ENCODE results near the gene ADAM17.
"Not testable (repeated sequence)": the region's sequence is repeated elsewhere in the genome, so short reads cannot be mapped to it uniquely, and the experiment has no call there.

Gene ADAM17

DNA sequence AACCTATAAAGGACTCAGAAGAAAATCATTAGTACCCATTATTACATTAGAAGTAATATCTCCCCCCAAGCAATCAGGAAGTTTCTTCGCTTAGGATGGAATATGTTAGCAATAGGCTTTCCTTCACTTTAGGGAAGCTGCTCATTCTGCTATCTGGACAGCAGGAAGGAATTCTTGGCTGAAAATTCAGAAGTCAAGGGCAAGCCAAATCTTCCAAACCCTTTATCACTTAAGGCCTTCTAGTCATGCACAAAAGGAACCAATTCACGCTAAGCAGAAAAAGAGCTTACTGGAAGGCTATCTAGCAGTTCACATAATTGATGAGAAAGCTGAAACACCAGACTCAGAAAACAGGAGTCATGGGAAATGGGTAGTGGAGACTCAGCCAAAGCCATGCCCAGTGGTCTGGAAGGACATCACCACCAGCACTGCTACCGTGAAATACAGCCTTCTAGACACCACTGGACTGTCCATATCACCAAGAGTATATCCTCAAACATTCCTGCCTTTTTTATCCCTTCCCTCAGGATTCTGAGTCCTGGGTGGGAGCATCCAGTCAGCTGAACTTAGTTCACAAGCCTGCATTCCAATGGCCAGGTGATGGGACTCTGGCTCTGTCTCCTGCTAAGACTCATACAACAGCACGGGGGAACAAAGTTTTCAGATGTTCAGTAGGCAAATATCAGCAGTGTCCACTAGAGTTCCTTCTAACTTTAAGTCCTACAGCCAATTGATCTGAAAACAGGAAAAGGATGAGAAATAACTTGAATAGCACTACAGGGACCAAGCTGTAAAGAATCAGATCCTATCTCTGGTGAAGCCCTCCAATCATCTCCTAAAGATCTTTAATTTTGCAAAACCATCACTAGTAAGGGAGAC, 14.8 kb upstream of the ADAM17 start:
- in situ Hi-C loops (cut with MboI; ENCODE audit: low sequenced_read_pairs) = no loop called here

DNA sequence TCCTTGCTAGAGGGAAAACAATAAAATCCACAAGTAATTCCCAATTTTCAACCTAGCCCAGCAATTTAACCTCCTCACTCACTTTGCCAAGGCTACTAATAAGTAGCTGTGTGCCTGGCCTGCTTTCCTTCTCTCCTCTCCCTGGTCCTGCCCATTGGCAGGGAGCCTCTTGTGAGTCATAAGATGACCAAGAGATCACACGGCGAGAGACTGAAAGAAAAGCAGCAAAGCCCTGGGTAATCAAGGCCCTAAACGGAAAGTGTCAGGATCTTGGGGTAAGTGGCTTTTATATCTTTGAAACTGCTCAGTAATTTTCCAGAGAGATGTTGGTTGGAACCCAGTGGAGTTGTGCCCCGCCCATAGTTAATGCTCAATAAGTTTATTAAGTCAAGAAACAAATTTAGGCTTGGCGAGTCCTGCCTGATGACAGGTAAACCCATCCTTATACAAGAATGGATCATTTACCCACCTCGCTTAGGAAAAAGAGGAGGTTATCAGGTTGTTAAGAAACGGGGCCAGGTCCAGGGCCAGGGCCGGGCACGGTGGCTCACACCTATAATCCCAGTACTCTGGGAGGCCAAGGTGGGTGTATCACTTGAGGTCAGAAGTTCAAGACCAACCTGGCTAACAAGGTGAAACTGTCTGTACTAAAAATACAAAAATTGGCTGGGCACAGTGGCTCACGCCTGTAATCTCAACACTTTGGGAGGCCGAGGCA, 10.0 kb upstream of the ADAM17 start:
- in situ Hi-C loops (cut with MboI; ENCODE audit: low sequenced_read_pairs) = no loop called here

GRCh38 chr2:9560628-9561027, 5.0 kb upstream of the ADAM17 start:
- in situ Hi-C loops (cut with MboI; ENCODE audit: low sequenced_read_pairs) = no loop called here

DNA sequence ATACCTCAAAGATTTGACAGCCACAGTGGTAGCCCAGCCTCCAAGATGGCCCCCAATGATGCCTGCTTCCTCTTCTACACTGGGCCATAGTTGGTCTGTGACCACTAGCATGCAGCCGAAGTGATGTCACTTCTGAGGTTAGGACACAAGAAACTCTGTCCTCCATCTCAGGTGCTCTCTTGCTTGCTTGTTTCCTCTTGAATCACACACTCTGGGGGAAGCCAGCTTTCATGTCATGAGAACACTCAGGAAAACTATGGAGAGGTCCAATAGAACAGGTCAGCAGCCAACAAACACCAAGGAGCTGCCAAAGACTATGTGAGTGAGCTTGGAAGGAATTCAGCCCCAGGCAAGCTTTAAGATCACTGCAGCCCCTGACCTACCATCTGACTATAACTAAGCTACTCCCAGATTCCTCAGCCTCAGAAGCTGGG, 3.3 kb upstream of the ADAM17 start:
- in situ Hi-C loops (cut with MboI; ENCODE audit: low sequenced_read_pairs) = no loop called here

- in situ Hi-C loops (cut with MboI; ENCODE audit: low sequenced_read_pairs) = no loop called here
Observed at GRCh38 chr2:9556121-9556743, 602 bp upstream of the ADAM17 start.

DNA sequence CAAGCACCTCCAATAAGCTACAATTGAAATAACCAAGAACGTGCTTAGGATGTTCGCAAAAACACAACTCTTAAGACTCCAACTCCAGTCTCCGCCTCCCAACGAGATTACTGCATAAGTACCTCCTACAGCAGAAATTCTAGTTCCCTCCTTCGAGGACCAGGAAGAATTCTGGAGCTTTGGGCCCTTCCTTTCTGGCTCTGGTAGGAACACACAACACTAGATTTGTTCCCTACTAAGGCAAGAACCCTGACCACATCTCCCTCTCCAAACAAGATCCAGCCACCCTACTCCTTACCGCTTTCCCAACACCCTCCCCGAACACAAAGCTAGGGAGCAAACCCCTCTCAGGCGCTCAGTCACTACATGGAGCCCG, 721 bp downstream of the ADAM17 start:
- in situ Hi-C loops (cut with MboI; ENCODE audit: low sequenced_read_pairs) = no loop called here

DNA sequence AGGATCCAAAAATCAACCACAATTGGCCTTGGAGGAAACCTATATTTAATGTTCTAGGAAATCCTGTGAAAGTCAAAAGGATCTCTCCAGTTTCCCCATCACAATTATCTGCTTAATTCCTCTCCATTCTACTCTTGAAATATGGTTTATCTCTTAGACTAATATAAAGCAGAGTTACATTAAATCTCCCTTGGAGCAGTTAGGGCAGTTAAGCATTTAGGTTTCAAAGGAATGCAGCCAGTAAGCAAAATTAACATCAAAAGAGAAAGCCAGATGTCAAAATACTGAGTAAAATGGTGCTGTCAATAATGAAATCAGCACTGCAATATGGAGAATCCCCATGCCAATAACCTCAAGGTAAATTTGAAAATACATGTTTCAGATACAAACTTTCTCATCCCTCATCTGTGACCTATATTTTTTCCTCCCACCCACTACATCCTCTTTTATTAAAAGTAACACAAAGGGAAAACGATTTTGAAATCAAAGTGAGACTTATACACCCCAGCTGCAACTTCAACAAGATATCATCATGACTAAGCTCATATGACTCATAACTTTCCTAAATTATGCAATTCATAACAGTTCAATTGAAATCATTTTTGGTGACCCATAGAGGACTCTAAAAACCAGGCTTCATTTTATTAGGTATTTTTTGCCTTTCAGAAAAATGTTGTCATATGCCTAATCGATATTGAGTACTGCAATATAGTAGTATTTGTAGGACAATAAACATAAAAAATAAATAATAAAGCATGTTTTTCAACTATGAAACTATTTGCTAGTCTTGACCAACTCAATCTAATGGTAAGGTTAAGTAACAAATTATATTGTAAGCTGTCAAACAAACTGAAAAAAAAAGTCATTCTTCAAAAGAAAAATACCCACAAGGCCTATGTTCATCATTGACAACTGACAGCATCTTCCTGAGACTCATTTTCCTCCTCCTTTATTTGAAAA, 3.1 kb downstream of the ADAM17 start:
- in situ Hi-C loops (cut with MboI; ENCODE audit: low sequenced_read_pairs) = no loop called here

GRCh38 chr2:9550859-9551391, 4.7 kb downstream of the ADAM17 start:
- in situ Hi-C loops (cut with MboI; ENCODE audit: low sequenced_read_pairs) = not testable (repeated sequence)

DNA sequence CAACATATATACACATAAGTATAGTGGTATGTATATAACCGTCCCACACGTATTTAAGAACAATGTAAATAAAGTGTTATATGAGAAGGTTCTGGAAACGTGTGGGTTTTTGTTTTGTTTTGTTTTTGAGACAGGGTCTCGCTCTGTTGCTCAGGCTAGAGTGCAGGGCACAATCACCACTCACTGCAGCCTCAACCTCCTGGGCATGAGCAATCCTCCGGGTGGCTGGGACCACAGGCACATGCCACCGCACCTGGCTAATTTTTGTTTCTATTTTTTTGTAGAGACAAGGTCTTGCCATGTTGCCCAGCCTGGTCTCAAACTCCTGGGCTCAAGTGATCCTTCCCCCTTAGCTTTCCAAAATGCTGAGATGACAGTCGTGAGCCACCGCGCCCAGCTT, 6.2 kb downstream of the ADAM17 start:
- in situ Hi-C loops (cut with MboI; ENCODE audit: low sequenced_read_pairs) = no loop called here

- in situ Hi-C loops (cut with MboI; ENCODE audit: low sequenced_read_pairs) = no loop called here
Observed at GRCh38 chr2:9548506-9548905, 7.1 kb downstream of the ADAM17 start.

- in situ Hi-C loops (cut with MboI; ENCODE audit: low sequenced_read_pairs) = no loop called here
Observed at GRCh38 chr2:9547262-9547991, 8.2 kb downstream of the ADAM17 start.

DNA sequence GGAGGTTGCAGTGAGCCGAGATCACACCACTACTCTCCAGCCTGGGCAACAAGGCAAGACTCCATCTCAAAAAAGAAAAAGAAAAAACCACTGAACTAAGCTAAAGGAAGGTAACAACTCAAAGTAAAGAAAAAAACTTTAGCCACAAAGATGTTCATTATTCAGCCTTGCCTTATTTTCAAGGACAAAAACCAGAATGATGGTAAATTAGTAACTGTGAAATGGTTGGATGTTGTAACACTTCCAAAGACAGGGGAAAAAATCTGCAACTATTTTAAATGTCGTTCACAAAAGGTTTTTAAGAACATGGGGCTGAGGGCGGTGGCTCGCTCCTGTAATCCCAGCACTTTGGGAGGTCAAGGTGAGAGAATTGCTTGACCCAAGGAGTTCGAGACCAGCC, 10.1 kb downstream of the ADAM17 start:
- in situ Hi-C loops (cut with MboI; ENCODE audit: low sequenced_read_pairs) = no loop called here

GRCh38 chr2:9543557-9543956, 12.1 kb downstream of the ADAM17 start:
- in situ Hi-C loops (cut with MboI; ENCODE audit: low sequenced_read_pairs) = no loop called here

GRCh38 chr2:9539531-9539930, 16.1 kb downstream of the ADAM17 start:
- in situ Hi-C loops (cut with MboI; ENCODE audit: low sequenced_read_pairs) = no loop called here

GRCh38 chr2:9538000-9538507, 17.6 kb downstream of the ADAM17 start:
- in situ Hi-C loops (cut with MboI; ENCODE audit: low sequenced_read_pairs) = no loop called here

DNA sequence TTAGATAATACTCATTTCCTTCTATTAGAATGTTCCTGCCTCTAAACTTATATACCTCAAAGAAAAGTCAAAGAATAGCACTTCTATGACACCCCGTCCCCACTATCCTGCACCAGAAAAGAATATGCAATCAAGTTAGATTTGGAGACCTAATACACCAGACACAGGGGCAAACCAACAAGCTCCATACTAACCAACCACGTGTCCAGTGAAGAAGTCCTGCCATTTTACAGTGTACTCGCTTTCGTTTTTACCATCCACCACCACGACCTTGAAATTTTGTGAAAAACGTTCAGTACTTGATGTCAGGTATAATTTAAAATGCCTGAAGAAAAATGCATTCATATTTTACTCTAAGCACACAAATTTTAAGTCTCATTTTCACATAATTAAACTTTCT, 19.1 kb downstream of the ADAM17 start:
- in situ Hi-C loops (cut with MboI; ENCODE audit: low sequenced_read_pairs) = no loop called here

- in situ Hi-C loops (cut with MboI; ENCODE audit: low sequenced_read_pairs) = no loop called here
Observed at GRCh38 chr2:9535177-9535576, 20.5 kb downstream of the ADAM17 start.

DNA sequence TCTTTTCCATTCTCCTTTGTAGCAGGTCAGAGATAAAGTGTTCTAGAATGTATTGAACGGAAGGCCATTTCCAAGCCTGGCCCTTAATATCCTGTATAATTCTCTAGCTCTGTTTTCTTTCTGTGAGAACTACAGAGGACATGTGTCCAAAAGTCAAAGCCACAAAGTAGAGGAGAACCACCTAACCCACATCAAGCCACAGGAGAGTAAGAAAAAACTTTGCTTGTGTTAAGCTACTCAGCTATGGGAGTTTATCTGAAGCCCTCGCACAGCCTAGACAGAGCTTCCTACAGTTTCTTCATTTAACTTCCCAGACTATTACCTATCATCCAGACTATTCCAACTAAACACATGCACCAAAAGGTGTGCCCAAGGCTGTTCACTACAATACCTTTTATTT, 22.0 kb downstream of the ADAM17 start:
- in situ Hi-C loops (cut with MboI; ENCODE audit: low sequenced_read_pairs) = no loop called here

DNA sequence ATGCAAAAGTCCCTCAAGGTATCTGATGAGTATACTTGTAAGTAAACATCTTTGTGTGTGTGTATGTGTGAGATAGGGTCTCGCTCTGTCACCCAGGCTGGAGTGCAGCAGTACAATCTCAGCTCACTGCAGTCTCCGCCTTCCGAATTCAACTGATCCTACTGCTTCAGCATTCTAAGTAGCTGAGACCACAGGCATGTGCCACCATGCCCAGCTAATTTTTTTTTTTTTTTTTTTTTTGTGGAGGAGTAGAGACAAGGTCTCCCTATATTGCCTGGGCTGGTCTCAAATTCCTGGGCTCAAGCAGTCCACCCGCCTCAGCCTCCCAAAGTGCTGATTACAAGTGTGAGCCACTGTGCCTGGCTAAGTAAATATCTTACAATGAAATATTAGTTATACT, 23.2 kb downstream of the ADAM17 start:
- in situ Hi-C loops (cut with MboI; ENCODE audit: low sequenced_read_pairs) = no loop called here

Measured in HL-60/S4 treated with phorbol 12-myristate 13-acetate at 8.2 ng/mL for 4 days and 3 days (cell line).